ENCODE data around the gene NOXA1.

NOXA1 gene

DNA sequence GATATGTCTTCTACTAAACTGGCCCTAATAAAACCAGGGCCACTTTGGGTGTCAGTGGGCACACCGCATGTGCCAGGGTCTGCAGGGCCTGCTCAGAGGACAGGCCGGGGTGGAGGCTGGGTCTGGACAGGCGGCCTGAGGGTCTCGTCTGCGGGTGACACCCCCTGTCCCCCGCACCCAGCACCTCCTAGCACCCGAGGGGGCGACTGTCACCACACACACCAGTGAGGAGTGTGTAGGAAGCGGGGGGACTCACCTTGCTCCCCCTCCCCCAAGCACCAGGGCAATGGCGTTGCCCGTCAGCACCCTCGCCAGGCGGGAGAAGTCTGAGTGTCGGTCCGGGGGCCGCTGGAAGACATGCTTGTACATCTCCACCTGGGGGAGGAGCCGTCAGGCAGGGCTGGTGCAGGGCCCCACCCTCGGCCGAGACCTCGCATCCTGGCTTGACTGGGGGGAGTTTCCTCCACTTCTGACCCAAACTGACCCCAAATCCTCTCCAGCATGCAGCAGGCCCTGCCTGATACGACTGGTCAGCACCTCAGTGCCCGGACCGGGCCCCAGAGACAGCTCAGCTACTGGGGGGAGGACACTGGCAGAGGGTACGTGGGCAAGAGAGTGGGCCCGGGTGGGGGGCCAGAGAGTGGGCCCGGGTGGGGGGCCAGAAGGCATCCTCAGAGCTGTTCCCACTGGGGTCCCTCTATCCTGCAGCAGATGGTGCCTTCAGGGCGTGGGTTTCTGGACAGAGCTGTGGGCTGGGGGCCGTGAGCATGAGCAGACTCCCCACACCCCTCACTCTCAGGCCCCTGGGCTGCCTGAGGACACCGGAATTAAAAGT lies 54.8 kb downstream of the NOXA1 start:
- no peak overlapping the region for H3K4me3 ChIP-seq (ENCODE audit: low read depth, low read length)
- H3K4me1 ChIP-seq (ENCODE audit: control insufficient read depth, insufficient read depth, low read length) = no peaks in the 10 kb centered on the region
- H3K27me3 ChIP-seq (ENCODE audit: control insufficient read depth, insufficient read depth, low read length) = no peaks in the 10 kb centered on the region
- no peak overlapping the region for H3K9ac ChIP-seq (ENCODE audit: low read depth, low read length)
- H3K9me3 ChIP-seq (ENCODE audit: control insufficient read depth, insufficient read depth, low read length) = no peaks in the 10 kb centered on the region
- no peaks in the 10 kb centered on the region for H3K36me3 ChIP-seq (ENCODE audit: control insufficient read depth, insufficient read depth, low read length)

DNA sequence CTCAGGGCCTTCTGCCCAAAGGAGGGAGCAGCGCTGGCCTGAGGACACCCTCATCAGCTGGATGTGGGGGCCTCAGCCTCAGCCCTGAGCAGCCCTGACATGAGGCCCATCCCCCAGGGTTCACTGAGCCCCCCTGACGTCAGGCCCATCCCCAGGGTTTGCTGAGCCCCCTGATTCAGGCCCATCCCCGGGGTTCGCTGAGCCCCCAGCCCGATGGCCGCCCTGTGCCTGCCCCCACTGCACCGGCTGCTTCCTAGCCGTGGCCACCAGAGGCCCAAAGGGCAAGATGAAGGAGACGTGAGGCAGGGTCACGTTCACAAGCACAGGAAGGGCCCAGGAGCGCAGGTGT lies 55.4 kb downstream of the NOXA1 start:
- Histone ChIP-seq H3K9ac (ENCODE audit: low read depth, low read length) (no peak overlapping the region), H3K9me3 (ENCODE audit: control insufficient read depth, insufficient read depth, low read length) (no peaks in the 10 kb centered on the region), H3K27me3 (ENCODE audit: control insufficient read depth, insufficient read depth, low read length) (no peaks in the 10 kb centered on the region), H3K4me1 (ENCODE audit: control insufficient read depth, insufficient read depth, low read length) (no peaks in the 10 kb centered on the region), H3K4me3 (ENCODE audit: low read depth, low read length) (no peak overlapping the region), H3K36me3 (ENCODE audit: control insufficient read depth, insufficient read depth, low read length) (no peaks in the 10 kb centered on the region)

DNA sequence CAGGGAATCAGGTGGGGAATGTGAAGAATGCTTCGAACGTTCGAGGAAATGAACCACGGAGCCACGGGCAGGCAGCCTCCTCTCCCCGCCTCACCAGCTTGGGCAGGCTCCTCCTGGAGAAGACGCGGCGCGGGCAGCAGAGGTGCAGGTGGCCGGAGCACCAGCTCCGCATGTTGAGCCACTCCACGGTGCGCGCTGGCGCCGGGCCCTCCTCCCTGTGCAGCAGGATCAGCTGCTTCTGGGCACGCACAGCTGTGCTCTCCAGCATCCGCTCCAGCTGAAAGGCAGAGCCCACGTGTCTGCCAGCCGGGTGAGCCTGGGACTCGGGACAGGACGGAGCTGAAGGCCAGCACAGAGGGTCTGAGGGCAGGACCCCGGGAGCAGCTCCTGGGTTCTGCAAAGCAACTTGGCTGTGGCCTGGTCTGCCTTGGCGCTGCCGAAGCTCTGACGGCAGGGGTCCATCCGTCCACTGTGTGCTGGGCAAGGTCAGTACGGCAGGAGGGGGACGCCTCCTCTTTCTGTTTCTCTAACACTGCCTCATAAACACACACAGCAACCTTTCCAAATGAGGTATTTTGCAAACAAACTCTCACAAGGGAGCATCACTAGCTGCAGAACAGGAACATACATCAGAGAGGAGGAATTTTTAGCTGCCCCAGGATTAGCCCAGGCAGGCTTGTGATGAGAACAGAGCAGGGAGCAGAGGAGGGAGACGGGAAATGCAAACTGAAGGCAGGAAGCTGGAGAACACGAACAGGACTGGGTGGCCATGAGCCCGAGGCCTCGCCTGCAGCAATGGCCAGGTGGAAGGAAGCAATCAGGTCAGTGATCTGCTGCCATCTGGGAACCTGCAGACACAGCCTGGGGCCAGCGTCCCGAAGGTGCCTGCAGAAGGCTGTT lies 56.0 kb downstream of the NOXA1 start:
- no peak overlapping the region for H3K9ac ChIP-seq (ENCODE audit: low read depth, low read length)
- no peak overlapping the region for H3K4me3 ChIP-seq (ENCODE audit: low read depth, low read length)
- no peaks in the 10 kb centered on the region for H3K4me1 ChIP-seq (ENCODE audit: control insufficient read depth, insufficient read depth, low read length)
- no peaks in the 10 kb centered on the region for H3K27me3 ChIP-seq (ENCODE audit: control insufficient read depth, insufficient read depth, low read length)
- no peaks in the 10 kb centered on the region for H3K9me3 ChIP-seq (ENCODE audit: control insufficient read depth, insufficient read depth, low read length)
- no peaks in the 10 kb centered on the region for H3K36me3 ChIP-seq (ENCODE audit: control insufficient read depth, insufficient read depth, low read length)

DNA sequence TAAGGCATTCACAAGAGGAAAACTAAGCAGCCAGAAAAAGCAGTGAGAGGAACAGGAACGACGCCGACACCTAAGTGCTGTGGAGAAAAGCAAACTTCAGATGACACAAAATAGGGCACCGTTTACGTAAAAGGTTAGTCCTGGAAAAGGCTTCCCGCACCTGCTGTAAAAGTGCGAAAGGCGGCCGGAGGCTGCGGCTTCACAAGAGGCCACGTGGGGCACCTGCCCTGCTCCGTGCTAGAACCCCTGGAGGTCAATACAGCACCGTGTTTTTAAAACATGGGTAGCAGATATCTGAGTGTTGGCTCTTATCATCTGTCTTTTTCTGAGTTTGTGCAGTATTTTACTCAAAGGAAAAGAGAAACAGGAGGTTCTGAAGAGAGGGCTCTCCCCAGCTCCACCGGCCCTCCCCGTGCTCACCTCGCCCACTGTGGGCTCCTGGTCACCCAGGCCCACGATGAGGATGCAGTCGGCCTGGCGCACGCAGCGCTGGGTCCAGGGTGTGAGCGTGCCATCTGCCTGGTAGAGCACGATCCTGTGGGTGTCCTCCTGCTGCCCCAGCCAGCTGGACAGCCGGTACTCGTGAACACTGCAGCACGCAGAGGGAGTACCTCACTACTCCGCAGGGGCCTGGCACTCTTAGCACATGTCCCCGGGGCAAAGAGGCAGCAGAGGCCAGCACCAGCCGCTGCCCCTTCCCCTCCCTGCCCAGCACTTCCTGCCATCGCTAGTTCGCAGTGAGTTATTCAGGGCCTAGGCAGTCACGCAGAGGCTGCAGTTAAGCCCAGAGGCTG lies 56.9 kb downstream of the NOXA1 start:
- no peaks in the 10 kb centered on the region for H3K27me3 ChIP-seq (ENCODE audit: control insufficient read depth, insufficient read depth, low read length)
- no peak overlapping the region for H3K9ac ChIP-seq (ENCODE audit: low read depth, low read length)
- H3K36me3 ChIP-seq (ENCODE audit: control insufficient read depth, insufficient read depth, low read length) = no peaks in the 10 kb centered on the region
- H3K9me3 ChIP-seq (ENCODE audit: control insufficient read depth, insufficient read depth, low read length) = no peaks in the 10 kb centered on the region
- H3K4me3 ChIP-seq (ENCODE audit: low read depth, low read length) = no peak overlapping the region
- no peaks in the 10 kb centered on the region for H3K4me1 ChIP-seq (ENCODE audit: control insufficient read depth, insufficient read depth, low read length)

DNA sequence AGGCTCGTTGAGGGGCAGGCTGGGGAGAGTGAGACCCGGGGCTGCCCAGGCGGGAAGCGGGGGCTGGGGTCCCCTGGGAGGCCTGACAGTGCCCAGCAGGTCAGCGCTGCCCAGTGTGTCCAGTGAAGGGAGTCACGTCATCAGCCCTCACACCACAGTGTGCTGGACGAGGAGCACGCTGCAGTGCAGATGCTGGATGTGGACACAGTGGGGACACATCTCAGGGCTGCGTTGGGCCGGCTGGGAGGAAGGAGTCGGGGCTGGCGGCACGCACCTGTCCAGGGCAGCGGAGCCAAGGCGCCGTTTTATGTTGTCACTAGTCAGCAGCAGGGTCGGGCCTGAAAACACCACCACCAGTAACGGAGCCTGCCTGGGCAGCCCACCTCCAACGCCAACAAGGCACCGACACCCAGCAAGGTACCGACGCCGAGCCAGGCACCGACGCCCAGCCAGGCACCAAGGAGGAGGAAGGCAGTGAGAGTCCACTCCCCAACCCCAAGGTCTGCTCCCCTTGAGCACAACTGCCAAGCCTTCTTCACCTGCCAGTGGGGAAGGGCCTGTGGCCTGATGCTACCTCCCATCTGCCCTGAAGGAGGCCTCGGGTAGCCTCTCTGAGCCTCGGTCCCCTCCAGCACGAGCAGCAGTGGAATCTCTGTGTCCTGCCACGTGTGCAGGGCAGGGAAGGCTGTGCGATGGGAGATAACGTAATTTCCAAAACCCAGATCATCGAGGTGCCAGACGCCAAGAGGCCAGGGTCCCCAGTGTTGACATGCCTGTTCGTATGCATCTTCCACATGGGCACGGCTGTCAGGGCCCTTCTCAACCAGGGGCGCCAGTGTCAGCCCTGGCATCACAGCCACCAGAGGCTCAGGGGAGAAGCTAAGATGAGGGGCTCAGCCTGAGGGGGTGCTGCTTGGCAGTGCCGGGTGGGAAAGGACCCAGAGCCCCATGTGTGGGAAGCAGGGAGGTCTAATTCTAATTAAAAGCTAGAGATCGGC lies 57.8 kb downstream of the NOXA1 start:
- Histone ChIP-seq H3K9ac (ENCODE audit: low read depth, low read length) (no peak overlapping the region), H3K4me3 (ENCODE audit: low read depth, low read length) (no peak overlapping the region), H3K36me3 (ENCODE audit: control insufficient read depth, insufficient read depth, low read length) (no peaks in the 10 kb centered on the region), H3K4me1 (ENCODE audit: control insufficient read depth, insufficient read depth, low read length) (no peaks in the 10 kb centered on the region), H3K27me3 (ENCODE audit: control insufficient read depth, insufficient read depth, low read length) (no peaks in the 10 kb centered on the region), H3K9me3 (ENCODE audit: control insufficient read depth, insufficient read depth, low read length) (no peaks in the 10 kb centered on the region)

DNA sequence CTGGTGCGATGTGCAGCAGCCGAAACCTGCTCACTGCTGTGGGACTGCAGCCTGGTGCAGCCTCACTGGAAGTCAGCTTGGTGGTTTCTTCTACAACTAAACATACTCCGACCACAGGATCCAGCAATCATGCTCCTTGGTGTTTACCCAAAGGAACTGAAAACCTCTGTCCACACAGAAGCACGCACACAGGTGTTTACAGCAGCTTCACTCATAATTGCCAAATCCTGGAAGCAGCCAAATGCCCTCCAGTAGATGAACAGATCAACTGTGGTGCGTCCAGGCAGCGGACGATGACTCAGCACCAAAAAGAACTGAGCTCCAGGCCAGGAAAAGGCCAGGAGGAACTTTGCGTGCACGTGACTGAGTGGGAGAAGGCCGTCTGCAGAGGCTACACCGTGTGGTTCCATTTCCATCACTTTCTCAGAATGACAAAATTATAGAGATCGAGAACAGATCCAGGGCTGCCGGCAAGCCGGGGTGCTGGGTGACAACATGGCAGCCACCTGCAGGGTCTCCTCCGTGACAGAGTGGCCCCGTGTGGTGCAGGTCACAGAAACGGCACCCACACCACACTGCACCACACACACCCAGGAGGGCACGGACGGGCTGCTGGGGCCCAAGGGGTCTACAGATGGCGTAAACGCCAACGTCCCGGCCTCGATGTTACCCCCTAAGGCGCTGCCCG lies 59.0 kb downstream of the NOXA1 start:
- H3K4me3 ChIP-seq (ENCODE audit: low read depth, low read length) = no peak overlapping the region
- H3K9ac ChIP-seq (ENCODE audit: low read depth, low read length) = no peak overlapping the region
- H3K36me3 ChIP-seq (ENCODE audit: control insufficient read depth, insufficient read depth, low read length) = no peaks in the 10 kb centered on the region
- no peaks in the 10 kb centered on the region for H3K4me1 ChIP-seq (ENCODE audit: control insufficient read depth, insufficient read depth, low read length)
- H3K9me3 ChIP-seq (ENCODE audit: control insufficient read depth, insufficient read depth, low read length) = no peaks in the 10 kb centered on the region
- H3K27me3 ChIP-seq (ENCODE audit: control insufficient read depth, insufficient read depth, low read length) = no peaks in the 10 kb centered on the region
